GM23248 (cell line): ENCODE results near the gene NAV2.

ENCODE experiments used
- EZH2 ChIP-seq: fragments of 200-600 bp; sonication (generic); IDR thresholded peaks from 2 replicates; pipeline ENCODE4 v1.6.1; 2018; ENCODE audit warnings: antibody characterized with exemption, mild to moderate bottlenecking; ENCODE audit not compliant: insufficient read depth, poor library complexity, severe bottlenecking
- EZH2phosphoT487 ChIP-seq: fragments of 200-600 bp; sonication (generic); IDR thresholded peaks from 2 replicates; pipeline ENCODE4 v1.6.1; 2018; ENCODE audit warnings: antibody characterized with exemption, moderate library complexity, mild to moderate bottlenecking, low read depth; ENCODE audit not compliant: insufficient read depth

DNA sequence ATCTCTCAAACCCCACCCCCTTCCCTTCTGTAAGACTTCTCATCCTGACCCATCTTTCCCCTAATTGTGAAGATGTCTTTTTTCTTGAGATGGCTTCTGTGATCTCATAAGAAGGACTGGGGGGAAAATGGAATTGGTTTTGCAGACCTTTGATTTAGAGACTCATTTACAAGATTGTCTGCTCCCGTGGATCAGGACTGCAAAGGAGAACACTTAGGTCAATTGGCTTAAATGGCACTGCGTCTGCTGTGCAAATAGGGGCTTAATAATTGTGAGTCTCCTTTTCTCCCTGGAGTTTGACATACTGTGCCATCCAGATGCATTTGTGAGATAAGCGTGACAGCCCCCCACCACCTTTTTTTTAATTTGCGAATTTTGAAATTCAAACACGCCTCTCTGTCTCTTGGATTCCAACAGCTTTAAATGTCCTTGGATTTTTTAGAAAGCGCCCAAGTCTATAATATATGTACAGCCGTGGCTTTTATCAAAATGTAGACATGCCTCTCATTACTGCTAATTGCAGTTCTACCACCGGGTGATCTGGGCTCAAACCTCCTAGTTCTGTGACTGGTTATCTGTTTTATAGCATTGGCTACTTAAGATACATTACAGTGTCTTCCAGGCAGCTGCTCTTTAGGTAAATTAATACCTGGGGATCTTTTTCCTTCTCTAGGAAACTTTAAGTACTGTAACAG is 297.7 kb downstream of the NAV2 start:
- no peak for TF ChIP-seq EZH2
- TF ChIP-seq EZH2phosphoT487, result no peak
